Mucosa of rectum (tissue), 2 donors: ENCODE data around the gene MYO10.

ENCODE experiments used
- H3K27ac ChIP-seq, 2 donors: one replicate each; pipeline ENCODE4 v1.7.0; 2013; ENCODE audit warnings: inconsistent platforms in 2 of 2, low read depth in 2 of 2, low read length in 2 of 2
- H3K27me3 ChIP-seq, 2 donors: one replicate each; pipeline ENCODE4 v1.7.0; 2013; ENCODE audit warnings: low read length in 2 of 2; ENCODE audit not compliant: control insufficient read depth in 2 of 2, insufficient read depth in 2 of 2
- H3K36me3 ChIP-seq, 2 donors: one replicate each; pipeline ENCODE4 v1.7.0; 2013; ENCODE audit warnings: low read length in 2 of 2; ENCODE audit not compliant: control insufficient read depth in 2 of 2, insufficient read depth in 2 of 2
- H3K4me1 ChIP-seq, 2 donors: one replicate each; pipeline ENCODE4 v1.7.0; 2013; ENCODE audit warnings: low read length in 2 of 2, mild to moderate bottlenecking in 1 of 2; ENCODE audit not compliant: control insufficient read depth in 2 of 2, insufficient read depth in 2 of 2
- H3K4me3 ChIP-seq, 2 donors: one replicate each; pipeline ENCODE4 v1.7.0; 2013; ENCODE audit warnings: low read length in 2 of 2
- H3K9ac ChIP-seq, 2 donors: one replicate each; pipeline ENCODE4 v1.7.0; 2013; ENCODE audit warnings: low read length in 2 of 2, low read depth in 1 of 2, mild to moderate bottlenecking in 1 of 2
- H3K9me3 ChIP-seq, 2 donors: one replicate each; pipeline ENCODE4 v1.7.0; 2013; ENCODE audit warnings: low read length in 2 of 2; ENCODE audit not compliant: control insufficient read depth in 2 of 2
- donor health status: healthy.
- donor health status: Normal muscosa, but diverticular disease.

The MYO10 gene

GRCh38 chr5:16673241-16674201 is 262.6 kb downstream of the MYO10 start:
- Histone ChIP-seq H3K9ac (no peak overlapping the region), H3K4me3 (no peak overlapping the region), H3K9me3 (no peaks in the 10 kb centered on the region), H3K27me3 (no peaks in the 10 kb centered on the region), H3K27ac (no peak overlapping the region), H3K36me3 (peaks cover 40 to 49% of the 10 kb centered on the region in 2 donors), H3K4me1 (no peaks in the 10 kb centered on the region)

GRCh38 chr5:16671208-16671607 is 264.9 kb downstream of the MYO10 start:
- Histone ChIP-seq H3K9me3 (no peaks in the 10 kb centered on the region), H3K4me3 (no peak overlapping the region), H3K9ac (no peak overlapping the region), H3K36me3 (peaks cover 51 to 61% of the 10 kb centered on the region in 2 donors), H3K27me3 (no peaks in the 10 kb centered on the region), H3K27ac (no peak overlapping the region), H3K4me1 (peaks cover 5 to 6% of the 10 kb centered on the region in 2 donors)

- Histone ChIP-seq H3K4me1 (peaks cover 8 to 11% of the 10 kb centered on the region in 2 donors), H3K36me3 (peaks cover 52 to 53% of the 10 kb centered on the region in 2 donors), H3K9me3 (no peaks in the 10 kb centered on the region), H3K27ac (no peak overlapping the region), H3K4me3 (no peak overlapping the region), H3K9ac (no peak overlapping the region), H3K27me3 (no peaks in the 10 kb centered on the region)
Measured at GRCh38 chr5:16669776-16670175, 266.3 kb downstream of the MYO10 start.

- Histone ChIP-seq H3K27me3 (no peaks in the 10 kb centered on the region), H3K9ac (no peak overlapping the region), H3K4me1 (peaks cover 8 to 11% of the 10 kb centered on the region in 2 donors)
Measured at GRCh38 chr5:16668631-16669030, 267.5 kb downstream of the MYO10 start.

GRCh38 chr5:16668194-16668593 is 267.9 kb downstream of the MYO10 start:
- Histone ChIP-seq H3K27me3 (no peaks in the 10 kb centered on the region), H3K27ac (no peak overlapping the region), H3K4me3 (no peak overlapping the region), H3K36me3 (peaks cover 44 to 46% of the 10 kb centered on the region in 2 donors), H3K9me3 (no peaks in the 10 kb centered on the region), H3K9ac (no peak overlapping the region), H3K4me1 (peaks cover 8 to 11% of the 10 kb centered on the region in 2 donors)

More at GRCh38 chr5:16668631-16669030, 267.5 kb downstream of the MYO10 start:
- H3K36me3 ChIP-seq: peaks cover 49 to 50% of the 10 kb centered on the region in 2 donors
- H3K9me3 ChIP-seq: no peaks in the 10 kb centered on the region
- H3K4me3 ChIP-seq: no peak overlapping the region
- no peak overlapping the region for H3K27ac ChIP-seq

- Histone ChIP-seq H3K36me3 (peaks cover 34 to 39% of the 10 kb centered on the region in 2 donors), H3K27me3 (no peaks in the 10 kb centered on the region), H3K9ac (peak overlapping the region in 1 of 2 donors; percentile 41), H3K4me1 (peaks cover 8 to 11% of the 10 kb centered on the region in 2 donors), H3K4me3 (peak overlapping the region in 1 of 2 donors; percentile 20), H3K27ac (peak overlapping the region; percentile 26 to 66), H3K9me3 (no peaks in the 10 kb centered on the region)
Measured at GRCh38 chr5:16666883-16667398, 269.1 kb downstream of the MYO10 start.

GRCh38 chr5:16666130-16666882 is 269.8 kb downstream of the MYO10 start:
- H3K9ac ChIP-seq: peak overlapping the region in 1 of 2 donors; percentile 41
- H3K27me3 ChIP-seq: no peaks in the 10 kb centered on the region
- peaks cover 29 to 35% of the 10 kb centered on the region in 2 donors for H3K36me3 ChIP-seq
- H3K9me3 ChIP-seq: no peaks in the 10 kb centered on the region
- H3K4me3 ChIP-seq: peak overlapping the region in 1 of 2 donors; percentile 20
- H3K4me1 ChIP-seq: peaks cover 8 to 11% of the 10 kb centered on the region in 2 donors
- peak overlapping the region; percentile 26 to 66 for H3K27ac ChIP-seq

GRCh38 chr5:16665601-16666000 is 270.5 kb downstream of the MYO10 start:
- Histone ChIP-seq H3K36me3 (peaks cover 24 to 29% of the 10 kb centered on the region in 2 donors), H3K9me3 (no peaks in the 10 kb centered on the region), H3K4me3 (no peak overlapping the region), H3K27ac (no peak overlapping the region), H3K27me3 (no peaks in the 10 kb centered on the region), H3K4me1 (peaks cover 8 to 11% of the 10 kb centered on the region in 2 donors), H3K9ac (no peak overlapping the region)

GRCh38 chr5:16664368-16664767 is 271.7 kb downstream of the MYO10 start:
- H3K4me1 ChIP-seq: peaks cover 8 to 11% of the 10 kb centered on the region in 2 donors
- no peaks in the 10 kb centered on the region for H3K27me3 ChIP-seq
- no peak overlapping the region for H3K27ac ChIP-seq
- H3K36me3 ChIP-seq: peaks cover 20 to 27% of the 10 kb centered on the region in 2 donors
- H3K9me3 ChIP-seq: no peaks in the 10 kb centered on the region
- no peak overlapping the region for H3K9ac ChIP-seq
- H3K4me3 ChIP-seq: no peak overlapping the region
